ENCODE data around the gene TMEM186. TPM values are rescaled to one million over a fixed set of nuclear protein-coding genes. Genes with fewer than 3 reads are reported as not detected.

The TMEM186 gene
- total RNA-seq, 1 donor from 2014 or later: 8.4 TPM

DNA sequence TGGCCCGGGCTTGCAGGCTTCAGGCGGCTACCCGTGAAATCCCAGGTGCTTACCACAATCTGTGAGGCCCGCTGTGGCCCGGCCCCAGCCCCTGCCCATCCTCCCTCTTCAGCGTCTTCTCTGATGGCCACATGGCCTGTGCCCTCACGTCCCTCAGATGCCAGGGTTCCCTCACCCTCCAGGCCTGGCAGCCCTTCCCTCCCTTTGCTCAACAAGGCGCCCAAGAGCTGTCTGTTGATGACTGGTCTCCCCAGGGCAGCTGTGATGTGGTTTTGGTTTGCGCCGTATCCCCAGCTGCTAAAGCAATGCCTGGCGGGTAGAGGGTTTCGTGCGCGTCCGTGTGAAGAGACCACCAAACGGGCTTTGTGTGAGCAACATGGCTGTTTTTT is 35.3 kb upstream of the TMEM186 start:
- no peak for DNase-seq (ENCODE audit: low spot score)
- Mint-ChIP-seq H3K27me3 (ENCODE audit: low read depth) (no peaks in the 10 kb centered on the region), H3K27ac (ENCODE audit: unreplicated experiment) (peak overlapping the region; percentile 33), H3K9me3 (ENCODE audit: low read depth) (no peaks in the 10 kb centered on the region), H3K4me1 (ENCODE audit: low read depth) (peaks cover 11% of the 10 kb centered on the region), H3K4me3 (ENCODE audit: unreplicated experiment) (no peak overlapping the region), H3K36me3 (ENCODE audit: low read depth) (peaks cover 24% of the 10 kb centered on the region)
- TF ChIP-seq, protein P1, sequence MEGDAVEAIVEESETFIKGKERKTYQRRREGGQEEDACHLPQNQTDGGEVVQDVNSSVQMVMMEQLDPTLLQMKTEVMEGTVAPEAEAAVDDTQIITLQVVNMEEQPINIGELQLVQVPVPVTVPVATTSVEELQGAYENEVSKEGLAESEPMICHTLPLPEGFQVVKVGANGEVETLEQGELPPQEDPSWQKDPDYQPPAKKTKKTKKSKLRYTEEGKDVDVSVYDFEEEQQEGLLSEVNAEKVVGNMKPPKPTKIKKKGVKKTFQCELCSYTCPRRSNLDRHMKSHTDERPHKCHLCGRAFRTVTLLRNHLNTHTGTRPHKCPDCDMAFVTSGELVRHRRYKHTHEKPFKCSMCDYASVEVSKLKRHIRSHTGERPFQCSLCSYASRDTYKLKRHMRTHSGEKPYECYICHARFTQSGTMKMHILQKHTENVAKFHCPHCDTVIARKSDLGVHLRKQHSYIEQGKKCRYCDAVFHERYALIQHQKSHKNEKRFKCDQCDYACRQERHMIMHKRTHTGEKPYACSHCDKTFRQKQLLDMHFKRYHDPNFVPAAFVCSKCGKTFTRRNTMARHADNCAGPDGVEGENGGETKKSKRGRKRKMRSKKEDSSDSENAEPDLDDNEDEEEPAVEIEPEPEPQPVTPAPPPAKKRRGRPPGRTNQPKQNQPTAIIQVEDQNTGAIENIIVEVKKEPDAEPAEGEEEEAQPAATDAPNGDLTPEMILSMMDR (IDR thresholded peaks at IDR 0.05): no peak

DNA sequence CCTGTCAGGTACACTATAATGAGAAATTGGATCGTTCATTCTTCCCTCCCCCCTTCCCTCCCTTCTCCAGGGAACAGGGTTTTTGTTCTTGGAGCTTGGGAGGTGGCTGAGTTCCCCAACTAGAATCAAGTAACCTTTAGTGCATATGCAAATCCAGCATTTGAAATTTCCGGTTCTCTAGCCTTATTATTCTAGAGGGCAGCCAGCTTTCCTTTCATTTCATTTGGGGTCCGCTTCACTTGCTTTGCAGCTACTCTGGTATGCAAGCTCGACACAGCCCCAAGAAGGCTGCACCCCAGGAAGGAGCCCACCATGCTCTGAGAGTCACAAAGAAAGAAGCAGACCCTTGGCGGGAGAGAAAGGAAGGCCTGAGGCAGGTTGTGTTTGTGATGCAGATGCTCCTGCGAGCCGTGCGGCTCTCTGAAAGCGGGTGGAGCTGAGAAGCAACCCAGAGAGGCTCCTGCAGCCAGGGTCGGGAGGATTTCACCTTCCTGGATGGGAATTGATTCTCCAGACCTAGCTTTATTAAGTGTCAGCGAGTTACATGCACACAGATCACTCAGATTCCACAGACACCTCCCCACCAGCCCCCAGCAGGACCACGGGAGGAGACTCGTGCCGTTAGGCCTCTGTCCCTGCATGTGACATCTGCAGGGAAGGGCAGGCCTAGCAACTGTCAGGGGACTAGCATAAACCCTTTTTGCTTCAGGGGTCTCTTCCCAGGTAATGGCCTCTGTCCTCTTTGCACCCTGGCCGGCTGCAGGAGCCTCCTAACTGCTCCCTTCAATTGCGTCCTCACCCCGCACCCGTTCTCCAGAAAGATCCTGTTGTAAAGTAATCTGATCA is 34.7 kb upstream of the TMEM186 start:
- Mint-ChIP-seq H3K4me1 (ENCODE audit: low read depth) (peaks cover 12% of the 10 kb centered on the region), H3K27ac (ENCODE audit: unreplicated experiment) (no peak overlapping the region)

GRCh38 chr16:8831450-8831849 is 34.0 kb upstream of the TMEM186 start:
- TF ChIP-seq, protein P1 (IDR thresholded peaks at IDR 0.05): no peak
- no peak overlapping the region for H3K4me3 Mint-ChIP-seq (ENCODE audit: unreplicated experiment)
- DNase-seq (ENCODE audit: low spot score): no peak
- peaks cover 24% of the 10 kb centered on the region for H3K36me3 Mint-ChIP-seq (ENCODE audit: low read depth)
- peaks cover 19% of the 10 kb centered on the region for H3K4me1 Mint-ChIP-seq (ENCODE audit: low read depth)
- H3K9me3 Mint-ChIP-seq (ENCODE audit: low read depth): no peaks in the 10 kb centered on the region
- no peak overlapping the region for H3K27ac Mint-ChIP-seq (ENCODE audit: unreplicated experiment)
- no peaks in the 10 kb centered on the region for H3K27me3 Mint-ChIP-seq (ENCODE audit: low read depth)

More for the DNA sequence above, 34.7 kb upstream of the TMEM186 start:
- Mint-ChIP-seq H3K27me3 (ENCODE audit: low read depth) (no peaks in the 10 kb centered on the region), H3K9me3 (ENCODE audit: low read depth) (no peaks in the 10 kb centered on the region), H3K36me3 (ENCODE audit: low read depth) (peaks cover 24% of the 10 kb centered on the region), H3K4me3 (ENCODE audit: unreplicated experiment) (no peak overlapping the region)
- DNase-seq (ENCODE audit: low spot score): no peak
- TF ChIP-seq, protein P1 (IDR thresholded peaks at IDR 0.05): no peak

DNA sequence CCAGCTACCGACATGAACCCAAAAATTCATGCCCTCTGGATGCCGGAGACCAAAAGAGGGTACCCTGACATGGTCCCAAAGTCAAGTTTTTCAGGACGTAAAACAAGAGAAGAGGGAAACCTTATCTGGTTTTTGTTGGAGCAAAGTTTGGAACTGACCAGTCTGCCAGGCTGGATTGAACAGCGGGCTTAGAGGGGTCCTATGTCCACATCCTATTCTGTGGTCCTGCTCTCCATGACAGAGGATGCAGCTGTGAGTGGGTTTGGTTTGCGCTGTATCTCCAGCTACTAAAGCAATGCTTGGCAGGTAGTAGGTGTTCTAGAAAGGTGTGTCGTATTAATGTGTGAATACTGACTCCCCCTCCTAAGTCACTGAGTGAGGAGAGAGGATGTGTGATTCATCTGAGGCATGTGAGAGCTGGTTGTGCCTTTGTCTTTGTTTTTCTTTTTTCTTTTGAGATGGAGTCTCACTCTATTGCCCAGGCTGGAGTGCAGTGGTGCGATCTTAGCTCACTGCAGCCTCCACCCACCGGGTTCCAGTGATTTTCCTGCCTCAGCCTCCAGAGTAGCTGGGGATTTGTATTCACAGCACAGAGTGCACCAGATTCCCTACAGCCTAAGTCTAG is 31.2 kb upstream of the TMEM186 start:
- no peak for DNase-seq (ENCODE audit: low spot score)
- no peak overlapping the region for H3K4me3 Mint-ChIP-seq (ENCODE audit: unreplicated experiment)
- peak overlapping the region; percentile 52 for H3K27ac Mint-ChIP-seq (ENCODE audit: unreplicated experiment)

GRCh38 chr16:8826278-8826879 is 28.9 kb upstream of the TMEM186 start:
- TF ChIP-seq, protein P1 (IDR thresholded peaks at IDR 0.05): no peak
- H3K36me3 Mint-ChIP-seq (ENCODE audit: low read depth): peaks cover 37% of the 10 kb centered on the region
- no peak overlapping the region for H3K27ac Mint-ChIP-seq (ENCODE audit: unreplicated experiment)
- no peaks in the 10 kb centered on the region for H3K27me3 Mint-ChIP-seq (ENCODE audit: low read depth)
- no peak for DNase-seq (ENCODE audit: low spot score)
- H3K4me3 Mint-ChIP-seq (ENCODE audit: unreplicated experiment): no peak overlapping the region
- no peaks in the 10 kb centered on the region for H3K9me3 Mint-ChIP-seq (ENCODE audit: low read depth)
- peaks cover 31% of the 10 kb centered on the region for H3K4me1 Mint-ChIP-seq (ENCODE audit: low read depth)

More for the DNA sequence above, 31.2 kb upstream of the TMEM186 start:
- Mint-ChIP-seq H3K36me3 (ENCODE audit: low read depth) (peaks cover 28% of the 10 kb centered on the region), H3K4me1 (ENCODE audit: low read depth) (peaks cover 20% of the 10 kb centered on the region), H3K27me3 (ENCODE audit: low read depth) (no peaks in the 10 kb centered on the region), H3K9me3 (ENCODE audit: low read depth) (no peaks in the 10 kb centered on the region)
- TF ChIP-seq, protein P1 (IDR thresholded peaks at IDR 0.05): no peak
